ENCODE measurements around the gene LYZL2. TPM values are rescaled to one million over a fixed set of nuclear protein-coding genes. Genes with fewer than 3 reads are reported as not detected.
"Not testable (repeated sequence)": the region's sequence is repeated elsewhere in the genome, so short reads cannot be mapped to it uniquely, and the experiment has no call there.

Gene LYZL2
- total RNA-seq, 2 donors from 2014 or later, result not detected

- no peak for ATAC-seq
- no peak for DNase-seq
- intact Hi-C loops (cut with DNase I, micrococcal nuclease), result no loop called here
These were observed 31.3 kb downstream of the LYZL2 start for GRCh38 chr10:30598105-30598776.

GRCh38 chr10:30597433-30597824, 32.1 kb downstream of the LYZL2 start:
- intact Hi-C loops (cut with DNase I, micrococcal nuclease); DNase-seq; ATAC-seq: not testable (repeated sequence)

DNA sequence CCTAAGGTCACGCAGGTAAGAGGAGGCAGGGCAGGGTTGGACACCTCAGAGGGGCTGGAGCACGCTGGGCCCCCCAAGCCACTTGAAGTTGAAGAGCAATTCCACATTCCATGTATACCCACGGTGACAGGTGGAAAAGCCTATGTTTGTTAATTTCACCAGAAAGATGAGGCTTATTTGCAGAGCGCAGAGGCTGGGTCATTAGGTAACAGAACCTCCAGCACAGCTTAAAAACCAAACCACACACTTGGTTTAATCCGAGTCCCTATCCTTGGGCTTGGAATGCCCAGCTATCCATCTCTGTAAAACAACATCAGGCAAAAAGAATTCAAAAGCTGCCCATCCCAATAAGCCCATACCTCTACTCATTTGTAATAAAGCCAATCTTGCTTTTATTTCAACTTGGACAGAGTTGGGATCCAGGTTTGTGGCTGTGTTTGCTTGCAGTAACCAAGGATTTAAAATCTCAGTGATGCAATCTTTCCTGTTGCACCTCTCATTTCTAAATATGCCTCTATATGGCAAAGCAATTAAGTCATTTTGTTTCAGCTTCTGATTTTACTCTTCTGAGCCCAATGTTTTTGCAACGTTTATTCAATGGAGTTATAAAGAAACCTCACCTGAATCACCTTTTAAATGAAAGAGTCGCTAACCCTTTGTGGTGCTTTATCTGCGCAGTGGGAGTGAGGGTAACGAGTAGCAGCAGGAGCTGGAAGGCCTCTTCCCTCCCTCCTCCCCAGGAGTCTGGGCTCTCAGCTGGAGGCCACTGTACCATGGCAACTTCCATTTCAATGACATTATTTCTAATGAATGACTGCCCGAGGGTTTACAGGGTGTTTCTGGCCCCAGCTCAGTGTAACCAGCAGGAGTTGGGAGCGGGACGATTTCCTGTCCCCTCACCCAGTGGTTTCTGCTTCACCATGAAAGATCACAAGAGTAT, 32.8 kb downstream of the LYZL2 start:
- ATAC-seq; DNase-seq; intact Hi-C loops (cut with DNase I, micrococcal nuclease): not testable (repeated sequence)

DNA sequence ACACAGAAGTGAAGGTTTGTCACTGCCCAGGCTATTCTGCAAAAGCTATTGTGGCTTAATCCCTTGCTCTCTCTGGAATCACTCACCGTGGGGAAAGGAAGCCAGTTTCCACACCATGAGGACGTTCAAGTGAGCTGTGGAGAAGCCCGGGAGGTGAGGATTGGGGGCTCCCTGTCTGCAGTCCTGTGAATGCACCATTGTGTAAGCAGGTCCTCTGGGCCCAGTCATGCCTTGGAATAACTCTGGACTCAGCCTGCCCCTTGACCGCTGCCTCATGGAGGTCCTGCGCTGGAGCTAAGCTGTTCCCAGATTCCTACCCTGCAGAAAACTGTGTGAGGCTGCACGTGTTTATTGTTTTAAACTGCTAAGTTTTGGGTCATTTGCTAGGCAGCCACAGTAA, 33.5 kb downstream of the LYZL2 start:
- DNase-seq, result no peak
- no peak for ATAC-seq
- intact Hi-C loops (cut with DNase I, micrococcal nuclease), result no loop called here

- DNase-seq (no peak), ATAC-seq (no peak)
- intact Hi-C loops (cut with DNase I, micrococcal nuclease), result loop anchor here in 1 of 2 donors (5.0 kb wide), 1 partner anchor 202 kb away; no protein-coding TSS in a partner anchor
These were observed 35.5 kb downstream of the LYZL2 start for GRCh38 chr10:30594077-30594476.

GRCh38 chr10:30592770-30593169, 36.8 kb downstream of the LYZL2 start:
- ATAC-seq, DNase-seq: not testable (repeated sequence)
- intact Hi-C loops (cut with DNase I, micrococcal nuclease), result loop anchor here in 1 of 2 donors (5.0 kb wide), 1 partner anchor 200 kb away; no protein-coding TSS in a partner anchor

DNA sequence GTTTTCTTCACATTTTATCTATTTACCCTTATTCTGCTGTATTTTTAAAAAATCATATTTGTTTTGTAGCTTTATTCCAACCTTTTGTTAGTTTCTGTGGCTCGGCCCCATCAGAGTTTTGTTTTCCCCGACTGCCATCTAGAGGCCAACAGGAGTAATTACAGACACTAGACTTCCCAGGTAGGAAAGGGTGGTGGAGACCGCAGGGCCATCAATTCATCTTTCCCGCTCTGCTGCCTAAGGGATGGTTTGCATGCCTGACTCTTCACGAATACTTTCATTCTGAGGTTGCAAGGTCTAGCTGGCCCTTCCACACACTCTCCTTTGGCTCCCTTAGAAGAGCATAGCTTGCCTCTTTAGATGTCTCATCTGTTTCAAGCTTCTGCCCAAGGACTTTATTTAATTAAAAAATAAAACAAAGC, 38.3 kb downstream of the LYZL2 start:
- DNase-seq (no peak), ATAC-seq (peak; percentile 67)
- intact Hi-C loops (cut with DNase I, micrococcal nuclease), result loop anchor here in 1 of 2 donors (5.0 kb wide), 1 partner anchor 199 kb away; no protein-coding TSS in a partner anchor

DNA sequence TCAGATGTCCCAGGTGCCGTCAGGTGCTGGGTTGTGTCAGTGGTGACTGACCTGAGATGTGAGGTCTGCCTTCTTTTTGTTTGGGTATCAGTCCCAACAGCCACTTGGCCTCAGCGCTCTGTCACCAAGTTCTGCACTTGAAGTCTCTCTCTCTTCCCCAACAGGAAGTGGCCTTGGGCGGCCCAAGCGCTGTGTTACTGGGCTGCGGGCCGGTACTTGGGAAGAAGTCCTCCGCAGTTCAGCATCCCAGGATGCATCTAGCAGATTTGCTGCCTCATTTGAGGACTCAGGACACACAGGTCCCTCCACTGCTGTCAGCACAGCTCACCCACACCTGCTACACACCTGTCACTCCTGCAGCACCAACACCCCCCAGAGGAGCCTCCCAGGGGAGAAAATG, 40.1 kb downstream of the LYZL2 start:
- DNase-seq, result no peak
- intact Hi-C loops (cut with DNase I, micrococcal nuclease), result no loop called here
- no peak for ATAC-seq

DNA sequence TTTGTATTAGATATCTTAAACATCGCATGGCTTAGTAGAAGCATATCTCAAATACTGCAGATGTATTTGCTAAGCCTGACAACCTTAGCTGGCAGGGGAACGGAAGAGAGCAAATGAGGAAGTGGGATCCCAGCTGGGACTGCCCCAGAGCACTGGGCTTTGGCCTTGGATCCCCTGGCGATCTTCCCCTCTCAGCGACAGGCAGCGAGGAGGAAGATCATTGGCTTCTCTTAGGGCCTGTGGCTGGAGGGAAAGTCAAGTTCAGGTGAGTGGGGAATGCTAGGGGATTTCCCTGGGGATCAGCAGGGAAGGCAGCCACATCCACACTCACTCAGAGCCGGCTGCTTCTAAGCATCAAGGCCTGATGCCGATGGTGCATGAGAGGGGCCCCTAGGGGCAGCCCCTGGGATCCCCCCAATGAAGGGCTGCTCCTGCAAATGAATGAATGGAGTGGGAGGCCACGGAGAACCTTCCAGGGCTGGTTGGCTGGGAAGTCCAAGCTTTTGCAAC, 42.0 kb downstream of the LYZL2 start:
- peak; percentile 43 to 75 for DNase-seq
- intact Hi-C loops (cut with DNase I, micrococcal nuclease), result no loop called here
- ATAC-seq, result peak; percentile 63

DNA sequence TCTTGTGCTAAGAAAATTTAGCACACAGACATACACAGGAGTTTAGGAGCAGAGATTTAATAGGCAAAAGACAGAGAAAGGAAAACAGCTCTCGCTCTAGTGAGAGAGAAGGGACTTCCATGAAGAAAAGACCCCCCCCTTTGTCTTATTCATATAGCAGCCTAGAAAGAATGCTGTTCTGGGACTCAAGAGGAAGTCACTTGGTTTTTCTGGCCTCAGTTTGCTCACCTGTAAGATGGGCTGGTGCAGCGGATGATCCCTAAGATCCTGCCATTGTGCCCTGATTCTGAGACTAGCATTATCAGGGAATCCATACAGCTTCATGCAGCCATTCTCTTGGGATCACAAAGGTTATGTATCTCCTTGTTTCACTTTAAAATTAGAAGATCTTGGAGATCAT, 42.7 kb downstream of the LYZL2 start:
- intact Hi-C loops (cut with DNase I, micrococcal nuclease), result no loop called here
- no peak for ATAC-seq
- no peak for DNase-seq

DNA sequence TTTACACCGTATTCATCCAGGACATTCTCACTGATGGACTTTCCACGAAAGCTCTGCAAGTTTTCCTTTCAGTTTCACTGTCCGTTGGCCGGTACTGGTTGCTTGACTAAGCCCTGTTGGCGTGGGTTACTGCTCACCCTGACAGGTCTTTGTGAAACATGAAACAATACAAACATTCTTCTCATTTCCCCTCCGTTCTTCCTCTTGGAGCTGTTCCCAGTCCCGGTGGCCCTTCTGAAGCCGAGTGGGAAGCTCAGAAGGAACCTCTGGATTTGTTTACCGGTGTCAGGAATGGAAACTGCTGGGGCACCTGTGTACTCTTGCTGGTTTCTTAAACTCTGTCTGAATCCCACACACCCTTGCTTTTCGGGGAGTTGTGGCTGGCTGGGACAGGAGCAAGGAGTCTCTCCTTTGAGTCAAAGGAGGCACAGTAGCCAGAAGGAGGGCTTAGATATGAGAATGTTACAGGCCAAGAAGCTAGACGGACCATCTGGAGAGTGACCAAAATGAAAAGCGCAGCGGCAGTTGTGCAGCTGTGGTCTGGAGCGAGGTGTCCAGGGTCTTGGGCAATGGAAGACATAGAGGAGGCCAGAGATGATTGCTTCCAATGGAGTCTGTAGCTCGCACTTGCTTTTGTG, 45.7 kb downstream of the LYZL2 start:
- intact Hi-C loops (cut with DNase I, micrococcal nuclease), result no loop called here
- DNase-seq (peak; percentile 66 to 87), ATAC-seq (peak; percentile 93)

DNA sequence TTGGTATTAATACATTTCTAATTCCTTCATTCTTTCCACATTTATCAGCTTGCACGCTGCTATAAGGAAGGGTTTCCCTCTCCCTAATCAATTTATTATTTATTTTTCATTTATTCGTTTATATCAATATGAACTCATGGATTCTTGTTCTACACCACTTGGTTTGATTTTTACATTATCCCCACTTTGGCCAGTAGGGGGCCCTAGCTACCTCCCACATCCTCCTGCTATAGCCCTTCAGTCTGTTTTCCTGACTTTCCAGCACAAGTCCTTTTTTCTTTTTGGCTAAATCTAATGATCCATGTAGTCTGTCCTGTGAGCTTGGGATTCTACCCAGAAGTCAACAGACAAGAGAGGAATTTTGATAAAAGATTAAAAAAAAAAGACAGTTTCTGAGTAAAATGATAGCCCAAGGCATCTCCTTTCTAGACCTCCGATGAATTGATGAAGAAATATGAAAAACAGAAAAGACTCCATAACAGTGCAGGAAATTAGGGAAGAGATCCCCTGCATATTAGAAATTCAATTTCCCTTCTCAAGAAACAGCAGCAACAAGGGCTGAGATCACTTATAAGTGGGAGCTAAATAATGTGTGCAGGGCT, 47.7 kb downstream of the LYZL2 start:
- DNase-seq, result no peak
- peak; percentile 37 for ATAC-seq
- intact Hi-C loops (cut with DNase I, micrococcal nuclease), result no loop called here

GRCh38 chr10:30580676-30581075, 48.9 kb downstream of the LYZL2 start:
- intact Hi-C loops (cut with DNase I, micrococcal nuclease), result no loop called here
- ATAC-seq (no peak), DNase-seq (no peak)

GRCh38 chr10:30580241-30580640, 49.3 kb downstream of the LYZL2 start:
- DNase-seq (no peak), ATAC-seq (no peak)
- intact Hi-C loops (cut with DNase I, micrococcal nuclease), result no loop called here

- DNase-seq (no peak), ATAC-seq (no peak)
- intact Hi-C loops (cut with DNase I, micrococcal nuclease), result no loop called here
These were observed 50.0 kb downstream of the LYZL2 start for GRCh38 chr10:30579574-30579973.

GRCh38 chr10:30577048-30577447, 52.5 kb downstream of the LYZL2 start:
- intact Hi-C loops (cut with DNase I, micrococcal nuclease), result no loop called here
- no peak for DNase-seq
- ATAC-seq, result no peak

- ATAC-seq (no peak), DNase-seq (no peak)
- intact Hi-C loops (cut with DNase I, micrococcal nuclease), result no loop called here
These were observed 52.9 kb downstream of the LYZL2 start for GRCh38 chr10:30576641-30577040.

GRCh38 chr10:30574432-30574796, 55.1 kb downstream of the LYZL2 start:
- intact Hi-C loops (cut with DNase I, micrococcal nuclease), result no loop called here
- DNase-seq (no peak), ATAC-seq (no peak)

Measured in left colon (tissue), 2 donors.